HUES48 (cell line): ENCODE measurements around the gene MLLT3.
A peak's percentile ranks its signal among the peaks of the same experiment; 100 is the strongest.

Experiments
- H3K27ac ChIP-seq: one replicate; pipeline ENCODE4 v1.7.0; 2013; ENCODE audit warnings: low read depth, low read length, inconsistent platforms
- H3K27me3 ChIP-seq: 2 replicates; pipeline ENCODE4 v1.6.1; 2013; ENCODE audit warnings: mild to moderate bottlenecking, low read length; ENCODE audit not compliant: control insufficient read depth, insufficient read depth
- H3K36me3 ChIP-seq: 2 replicates; pipeline ENCODE4 v1.6.1; 2013; ENCODE audit warnings: low read length; ENCODE audit not compliant: control insufficient read depth, insufficient read depth
- H3K4me1 ChIP-seq: 2 replicates; pipeline ENCODE4 v1.6.1; 2013; ENCODE audit warnings: mild to moderate bottlenecking, low read length; ENCODE audit not compliant: control insufficient read depth, insufficient read depth
- H3K4me3 ChIP-seq: 2 replicates; pipeline ENCODE4 v1.5.1; 2013; ENCODE audit warnings: mild to moderate bottlenecking, low read depth, low read length
- H3K9ac ChIP-seq: 2 replicates; pipeline ENCODE4 v1.6.1; 2013; ENCODE audit warnings: mild to moderate bottlenecking, low read depth, low read length, moderate library complexity
- H3K9me3 ChIP-seq: 2 replicates; pipeline ENCODE4 v1.6.1; 2013; ENCODE audit warnings: low read length; ENCODE audit not compliant: control insufficient read depth, insufficient read depth

Gene MLLT3

GRCh38 chr9:20624201-20625002 is 2.1 kb upstream of the MLLT3 start:
- peaks cover 50% of the 10 kb centered on the region for H3K27me3 ChIP-seq
- H3K4me1 ChIP-seq, result peaks cover 26% of the 10 kb centered on the region
- H3K27ac ChIP-seq, result no peak overlapping the region
- H3K9me3 ChIP-seq, result no peaks in the 10 kb centered on the region
- H3K4me3 ChIP-seq, result peak overlapping the region; percentile 81
- H3K36me3 ChIP-seq, result no peaks in the 10 kb centered on the region
- no peak overlapping the region for H3K9ac ChIP-seq

- Histone ChIP-seq H3K4me1 (peaks cover 26% of the 10 kb centered on the region), H3K9ac (no peak overlapping the region), H3K27me3 (peaks cover 56% of the 10 kb centered on the region), H3K27ac (no peak overlapping the region), H3K4me3 (peak overlapping the region; percentile 81), H3K36me3 (no peaks in the 10 kb centered on the region), H3K9me3 (no peaks in the 10 kb centered on the region)
Measured at GRCh38 chr9:20623748-20624124, 1.4 kb upstream of the MLLT3 start.

- Histone ChIP-seq H3K27me3 (peaks cover 62% of the 10 kb centered on the region), H3K4me1 (peaks cover 26% of the 10 kb centered on the region), H3K36me3 (no peaks in the 10 kb centered on the region), H3K4me3 (peak overlapping the region; percentile 81), H3K27ac (no peak overlapping the region), H3K9ac (no peak overlapping the region), H3K9me3 (no peaks in the 10 kb centered on the region)
Measured at GRCh38 chr9:20623021-20623747, 885 bp upstream of the MLLT3 start.

GRCh38 chr9:20621471-20622329 is 599 bp downstream of the MLLT3 start:
- Histone ChIP-seq H3K9ac (no peak overlapping the region), H3K9me3 (no peaks in the 10 kb centered on the region), H3K4me3 (peak overlapping the region; percentile 81), H3K27me3 (peaks cover 66% of the 10 kb centered on the region), H3K4me1 (peaks cover 26% of the 10 kb centered on the region), H3K27ac (peak overlapping the region; percentile 59), H3K36me3 (no peaks in the 10 kb centered on the region)

GRCh38 chr9:20620650-20621470 is 1.4 kb downstream of the MLLT3 start:
- H3K9me3 ChIP-seq, result no peaks in the 10 kb centered on the region
- peaks cover 25% of the 10 kb centered on the region for H3K4me1 ChIP-seq
- H3K9ac ChIP-seq, result no peak overlapping the region
- H3K36me3 ChIP-seq, result no peaks in the 10 kb centered on the region
- peak overlapping the region; percentile 81 for H3K4me3 ChIP-seq
- H3K27ac ChIP-seq, result no peak overlapping the region
- peaks cover 66% of the 10 kb centered on the region for H3K27me3 ChIP-seq

- Histone ChIP-seq H3K4me1 (peaks cover 16% of the 10 kb centered on the region), H3K36me3 (no peaks in the 10 kb centered on the region), H3K27me3 (peaks cover 61% of the 10 kb centered on the region), H3K27ac (no peak overlapping the region), H3K9ac (no peak overlapping the region), H3K9me3 (no peaks in the 10 kb centered on the region), H3K4me3 (peak overlapping the region; percentile 81)
Measured at GRCh38 chr9:20619487-20620200, 2.7 kb downstream of the MLLT3 start.

- peaks cover 7% of the 10 kb centered on the region; the same call in 1 of the 2 replicates for H3K4me1 ChIP-seq
- peaks cover 49% of the 10 kb centered on the region for H3K27me3 ChIP-seq
- H3K4me3 ChIP-seq, result no peak overlapping the region
Measured at GRCh38 chr9:20618361-20618802, 3.9 kb downstream of the MLLT3 start.

GRCh38 chr9:20616808-20617207 is 5.5 kb downstream of the MLLT3 start:
- no peak overlapping the region for H3K27ac ChIP-seq
- no peaks in the 10 kb centered on the region for H3K9me3 ChIP-seq
- no peaks in the 10 kb centered on the region for H3K36me3 ChIP-seq
- H3K9ac ChIP-seq, result no peak overlapping the region
- peaks cover 7% of the 10 kb centered on the region; the same call in 1 of the 2 replicates for H3K4me1 ChIP-seq
- H3K4me3 ChIP-seq, result no peak overlapping the region
- peaks cover 40% of the 10 kb centered on the region for H3K27me3 ChIP-seq

More at GRCh38 chr9:20618361-20618802, 3.9 kb downstream of the MLLT3 start:
- H3K9me3 ChIP-seq, result no peaks in the 10 kb centered on the region
- H3K27ac ChIP-seq, result no peak overlapping the region
- H3K36me3 ChIP-seq, result no peaks in the 10 kb centered on the region
- no peak overlapping the region for H3K9ac ChIP-seq

- Histone ChIP-seq H3K9ac (no peak overlapping the region), H3K36me3 (no peaks in the 10 kb centered on the region), H3K27ac (no peak overlapping the region), H3K9me3 (no peaks in the 10 kb centered on the region), H3K4me1 (peaks cover 2% of the 10 kb centered on the region; the same call in 1 of the 2 replicates), H3K4me3 (no peak overlapping the region), H3K27me3 (peaks cover 20% of the 10 kb centered on the region)
Measured at GRCh38 chr9:20614602-20615216, 7.6 kb downstream of the MLLT3 start.
